ENCODE data around the gene PPFIA4. TPM values are rescaled to one million over a fixed set of nuclear protein-coding genes. Genes with fewer than 3 reads are reported as not detected.

PPFIA4 gene
- total RNA-seq, 1 donor from 2014 or later = 2.6 TPM

GRCh38 chr1:203103216-203103615 lies 76.9 kb downstream of the PPFIA4 start:
- Mint-ChIP-seq H3K27me3 (ENCODE audit: low read depth) (peaks cover 15% of the 10 kb centered on the region), H3K4me3 (no peak overlapping the region), H3K4me1 (no peaks in the 10 kb centered on the region), H3K36me3 (ENCODE audit: low read depth) (no peaks in the 10 kb centered on the region), H3K27ac (ENCODE audit: unreplicated experiment) (no peak overlapping the region), H3K9me3 (no peaks in the 10 kb centered on the region)
- TF ChIP-seq CTCF (conservative IDR thresholded peaks at IDR 0.05) = no peak
- no peak for DNase-seq (ENCODE audit: low read depth, low spot score)

- no peak for DNase-seq (ENCODE audit: low read depth, low spot score)
- no peaks in the 10 kb centered on the region for H3K4me1 Mint-ChIP-seq
- no peak overlapping the region for H3K27ac Mint-ChIP-seq (ENCODE audit: unreplicated experiment)
- H3K4me3 Mint-ChIP-seq = no peak overlapping the region
- no peak for TF ChIP-seq CTCF (conservative IDR thresholded peaks at IDR 0.05)
- no peaks in the 10 kb centered on the region for H3K36me3 Mint-ChIP-seq (ENCODE audit: low read depth)
- H3K9me3 Mint-ChIP-seq = no peaks in the 10 kb centered on the region
- H3K27me3 Mint-ChIP-seq (ENCODE audit: low read depth) = peaks cover 22% of the 10 kb centered on the region
These were observed 77.7 kb downstream of the PPFIA4 start for GRCh38 chr1:203103829-203104495.

GRCh38 chr1:203104789-203105390 lies 78.6 kb downstream of the PPFIA4 start:
- H3K9me3 Mint-ChIP-seq = no peaks in the 10 kb centered on the region
- no peak overlapping the region for H3K27ac Mint-ChIP-seq (ENCODE audit: unreplicated experiment)
- H3K27me3 Mint-ChIP-seq (ENCODE audit: low read depth) = peaks cover 31% of the 10 kb centered on the region
- H3K4me3 Mint-ChIP-seq = no peak overlapping the region
- no peaks in the 10 kb centered on the region for H3K36me3 Mint-ChIP-seq (ENCODE audit: low read depth)
- no peak for DNase-seq (ENCODE audit: low read depth, low spot score)
- TF ChIP-seq CTCF (conservative IDR thresholded peaks at IDR 0.05) = no peak
- H3K4me1 Mint-ChIP-seq = no peaks in the 10 kb centered on the region

GRCh38 chr1:203112475-203112874 lies 86.2 kb downstream of the PPFIA4 start:
- Mint-ChIP-seq H3K4me1 (no peaks in the 10 kb centered on the region), H3K27ac (ENCODE audit: unreplicated experiment) (no peak overlapping the region), H3K9me3 (no peaks in the 10 kb centered on the region), H3K4me3 (no peak overlapping the region), H3K27me3 (ENCODE audit: low read depth) (peaks cover 59% of the 10 kb centered on the region), H3K36me3 (ENCODE audit: low read depth) (no peaks in the 10 kb centered on the region)
- DNase-seq (ENCODE audit: low read depth, low spot score) = no peak
- TF ChIP-seq CTCF (conservative IDR thresholded peaks at IDR 0.05) = no peak

- H3K9me3 Mint-ChIP-seq = no peaks in the 10 kb centered on the region
- H3K36me3 Mint-ChIP-seq (ENCODE audit: low read depth) = no peaks in the 10 kb centered on the region
- DNase-seq (ENCODE audit: low read depth, low spot score) = no peak
- TF ChIP-seq CTCF (conservative IDR thresholded peaks at IDR 0.05) = no peak
- H3K27ac Mint-ChIP-seq (ENCODE audit: unreplicated experiment) = no peak overlapping the region
- H3K4me3 Mint-ChIP-seq = no peak overlapping the region
- H3K4me1 Mint-ChIP-seq = no peaks in the 10 kb centered on the region
- H3K27me3 Mint-ChIP-seq (ENCODE audit: low read depth) = peaks cover 60% of the 10 kb centered on the region
These were observed 87.0 kb downstream of the PPFIA4 start for GRCh38 chr1:203113308-203113707.

Measured in neural crest cell (in vitro differentiated cells).